H1 (cell line): ENCODE measurements around the gene COMT. TPM values are rescaled to one million over a fixed set of nuclear protein-coding genes. Genes with fewer than 3 reads are reported as not detected.
A peak's percentile ranks its signal among the peaks of the same experiment; 100 is the strongest.

Experiments used
- CTCF ChIA-PET: fragments of 300-600 bp; sonication (Branson Sonifier 250); formaldehyde crosslinking; loops from one replicate; lab custom pipeline; 2021; ENCODE audit not compliant: partially characterized antibody; lab: Charles Lee
- POLR2A ChIA-PET: fragments of 300-600 bp; sonication (Branson Sonifier 250); formaldehyde crosslinking; loops from one replicate; lab custom pipeline; 2021; ENCODE audit warnings: inconsistent platforms; ENCODE audit not compliant: partially characterized antibody; lab: Charles Lee
- DNase-seq, 2 experiments: peaks; one replicate each; pipeline versions ENCODE4 v3.0.0 to v3.0.0-alpha.2; 2010 to 2022; ENCODE audit warnings: low spot score in 2 of 2, low read depth in 1 of 2, mixed read lengths in 1 of 2
- FAIRE-seq: peaks from 2 replicates; lab custom pipeline; 2011; peaks lifted over from hg19 to GRCh38; lab: Jason Lieb, UNC
- H2AFZ ChIP-seq: 2 replicates; pipeline ENCODE4 v1.8.1; 2012; ENCODE audit warnings: low read length, inconsistent platforms
- H2AK5ac ChIP-seq: 2 replicates; pipeline ENCODE4 v1.6.1; 2013; ENCODE audit warnings: low read depth, low read length
- H2BK120ac ChIP-seq: replicated peaks from 2 replicates; pipeline ENCODE3; 2013; ENCODE audit warnings: low read depth, low read length, inconsistent platforms
- H2BK12ac ChIP-seq: 2 replicates; pipeline ENCODE4 v1.6.1; 2013; ENCODE audit warnings: low read depth, low read length
- H2BK15ac ChIP-seq: 2 replicates; pipeline ENCODE4 v1.6.1; 2013; ENCODE audit warnings: low read length
- H2BK20ac ChIP-seq: 2 replicates; pipeline ENCODE4 v1.6.1; 2013; ENCODE audit warnings: low read length
- H2BK5ac ChIP-seq: 2 replicates; pipeline ENCODE4 v1.6.1; 2013; ENCODE audit warnings: low read depth, low read length
- H3K14ac ChIP-seq: 2 replicates; pipeline ENCODE4 v1.6.1; 2013; ENCODE audit warnings: inconsistent platforms; ENCODE audit not compliant: insufficient read length
- H3K18ac ChIP-seq: 2 replicates; pipeline ENCODE4 v1.6.1; 2013; ENCODE audit warnings: low read length; ENCODE audit errors: extremely low read depth
- H3K23ac ChIP-seq: 2 replicates; pipeline ENCODE4 v1.6.1; 2013; ENCODE audit warnings: inconsistent platforms; ENCODE audit not compliant: insufficient read length
- H3K23me2 ChIP-seq: 2 replicates; pipeline ENCODE4 v1.6.1; 2013; ENCODE audit warnings: low read depth, low read length
- H3K27ac ChIP-seq: 2 replicates; pipeline ENCODE4 v1.6.1; 2011; ENCODE audit warnings: low read depth, low read length, inconsistent platforms
- H3K27me3 ChIP-seq, 4 experiments: replicated peaks in 1 of 4; 1 replicate in 1 of 4; 2 replicates in 3 of 4; pipeline versions ENCODE4 v1.6.1 to v1.8.1; 2011 to 2013; ENCODE audit warnings: low read length in 3 of 4, mild to moderate bottlenecking in 3 of 4, inconsistent platforms in 2 of 4, mixed read lengths in 2 of 4, moderate library complexity in 1 of 4; ENCODE audit not compliant: control insufficient read depth in 3 of 4, insufficient read depth in 3 of 4; ENCODE audit errors: extremely low read depth in 1 of 4
- H3K36me3 ChIP-seq, 4 experiments: 2 replicates each; pipeline versions ENCODE4 v1.6.1 to v1.8.1; 2011 to 2013; ENCODE audit warnings: mild to moderate bottlenecking in 4 of 4, low read length in 3 of 4, moderate library complexity in 2 of 4, control low read depth in 1 of 4, inconsistent platforms in 1 of 4; ENCODE audit not compliant: insufficient read depth in 4 of 4, control insufficient read depth in 2 of 4
- H3K4ac ChIP-seq: replicated peaks from 2 replicates; pipeline ENCODE3; 2013; ENCODE audit warnings: low read length, low read depth, mixed read lengths, inconsistent platforms; ENCODE audit not compliant: insufficient read length
- H3K4me1 ChIP-seq, 4 experiments: replicated peaks in 1 of 4; 1 replicate in 1 of 4; 2 replicates in 3 of 4; pipeline versions ENCODE4 v1.6.1 to v1.8.1; 2011 to 2013; ENCODE audit warnings: low read length in 3 of 4, inconsistent platforms in 2 of 4, mixed read lengths in 1 of 4; ENCODE audit not compliant: insufficient read depth in 4 of 4, control insufficient read depth in 3 of 4
- H3K4me2 ChIP-seq, 2 experiments: 2 replicates each; pipeline versions ENCODE4 v1.6.1 to v1.8.1; 2011 to 2013; ENCODE audit warnings: low read depth in 2 of 2, low read length in 2 of 2, control low read depth in 1 of 2, inconsistent platforms in 1 of 2, mild to moderate bottlenecking in 1 of 2; ENCODE audit not compliant: insufficient read depth in 1 of 2
- H3K4me3 ChIP-seq, 4 experiments: fragments of 200-600, 300-600 bp in 1 of 4; sonication (generic), shearing (Covaris generic), sonication (Bioruptor Twin) in 1 of 4; 2 replicates each; pipeline versions ENCODE4 v1.5.1 to v1.8.1; 2011 to 2016; ENCODE audit warnings: low read length in 4 of 4, low read depth in 3 of 4, control low read depth in 2 of 4, inconsistent platforms in 2 of 4, mild to moderate bottlenecking in 2 of 4, mixed read lengths in 1 of 4, moderate library complexity in 1 of 4; ENCODE audit not compliant: insufficient read depth in 2 of 4; ENCODE audit errors: extremely low read depth in 1 of 4
- H3K56ac ChIP-seq: replicated peaks from 2 replicates; pipeline ENCODE3; 2013; ENCODE audit warnings: low read depth, mild to moderate bottlenecking, mixed read lengths, low read length, inconsistent platforms; ENCODE audit not compliant: insufficient read length
- H3K79me1 ChIP-seq: 2 replicates; pipeline ENCODE4 v1.6.1; 2013; ENCODE audit warnings: low read depth, low read length, control low read depth
- H3K79me2 ChIP-seq, 2 experiments: 2 replicates each; pipeline versions ENCODE4 v1.6.1 to v1.8.1; 2012 to 2013; ENCODE audit warnings: low read length in 2 of 2, mild to moderate bottlenecking in 2 of 2, inconsistent platforms in 1 of 2; ENCODE audit not compliant: insufficient read depth in 2 of 2, control insufficient read depth in 1 of 2
- H3K9ac ChIP-seq, 4 experiments: replicated peaks in 1 of 4; 1 replicate in 1 of 4; 2 replicates in 3 of 4; pipeline versions ENCODE4 v1.6.1 to v1.8.1; 2011 to 2013; ENCODE audit warnings: low read depth in 3 of 4, low read length in 3 of 4, control low read depth in 2 of 4, mild to moderate bottlenecking in 2 of 4, moderate library complexity in 2 of 4, inconsistent platforms in 1 of 4; ENCODE audit errors: extremely low read depth in 1 of 4
- H3K9me3 ChIP-seq, 2 experiments: 2 replicates each; pipeline versions ENCODE4 v1.6.1 to v1.8.1; 2012 to 2013; ENCODE audit warnings: mild to moderate bottlenecking in 2 of 2, moderate library complexity in 2 of 2, control low read depth in 1 of 2, inconsistent platforms in 1 of 2, low read depth in 1 of 2, low read length in 1 of 2, mixed read lengths in 1 of 2; ENCODE audit not compliant: insufficient read depth in 2 of 2
- H4K20me1 ChIP-seq, 2 experiments: replicated peaks in 1 of 2; 2 replicates each; pipeline versions ENCODE3 to v1.8.1; 2011 to 2013; ENCODE audit warnings: inconsistent platforms in 2 of 2, low read length in 2 of 2, mild to moderate bottlenecking in 1 of 2; ENCODE audit not compliant: insufficient read depth in 2 of 2, control insufficient read depth in 1 of 2
- H4K5ac ChIP-seq: 2 replicates; pipeline ENCODE4 v1.6.1; 2013; ENCODE audit warnings: low read length, low read depth, mixed read lengths, inconsistent platforms; ENCODE audit not compliant: insufficient read length
- H4K8ac ChIP-seq: 2 replicates; pipeline ENCODE4 v1.8.0; 2013; ENCODE audit warnings: mild to moderate bottlenecking, moderate library complexity, low read length, inconsistent platforms; ENCODE audit not compliant: insufficient read depth; ENCODE audit errors: extremely low read depth
- H4K91ac ChIP-seq: replicated peaks from 2 replicates; pipeline ENCODE3; 2013; ENCODE audit warnings: low read length, mixed read lengths, inconsistent platforms; ENCODE audit not compliant: insufficient read length
- BACH1 ChIP-seq: IDR thresholded peaks from 2 replicates; pipeline ENCODE4 v1.6.1; 2012; ENCODE audit warnings: low read length, improper control_type of control experiment
- JUN ChIP-seq: IDR thresholded peaks from 2 replicates; pipeline ENCODE4 v1.6.1; 2011; ENCODE audit warnings: low read depth, mild to moderate bottlenecking, improper control_type of control experiment, low read length
- NANOG ChIP-seq: IDR thresholded peaks from 2 replicates; pipeline ENCODE4 v1.6.1; 2011; ENCODE audit warnings: low read length, low read depth, mild to moderate bottlenecking, inconsistent platforms; ENCODE audit not compliant: insufficient read depth, poor library complexity, severe bottlenecking
- NRF1 ChIP-seq: IDR thresholded peaks from 2 replicates; pipeline ENCODE4 v1.6.1; 2011; ENCODE audit warnings: mild to moderate bottlenecking, low read depth, low read length, improper control_type of control experiment
- POLR2AphosphoS5 ChIP-seq: IDR thresholded peaks from 2 replicates; pipeline ENCODE4 v1.6.1; 2011; ENCODE audit warnings: low read depth, low read length
- RAD21 ChIP-seq, 2 experiments: IDR thresholded peaks in 1 of 2; conservative IDR thresholded peaks in 1 of 2; 2 replicates each; pipeline ENCODE4 v1.6.1; 2011; ENCODE audit warnings: low read depth in 2 of 2, low read length in 2 of 2, improper control_type of control experiment in 1 of 2, inconsistent platforms in 1 of 2, mild to moderate bottlenecking in 1 of 2, moderate library complexity in 1 of 2
- SIRT6 ChIP-seq: IDR thresholded peaks from one replicate; pipeline ENCODE4 v1.7.1; 2012; ENCODE audit warnings: low read length, inconsistent platforms
- SIX5 ChIP-seq: IDR thresholded peaks from 2 replicates; pipeline ENCODE4 v1.6.1; 2011; ENCODE audit warnings: mild to moderate bottlenecking, low read depth, low read length
- TEAD4 ChIP-seq: IDR thresholded peaks from 2 replicates; pipeline ENCODE4 v1.6.1; 2012; ENCODE audit warnings: low read depth, low read length, inconsistent platforms, mixed read lengths
- WGBS, 2 experiments: shearing (Covaris generic) in 1 of 2; methylation state at CpG; one replicate each; pipeline versions ENCODE4 v1.1.6 to v1.1.7; 2013 to 2015; ENCODE audit warnings: low lambda C conversion rate in 2 of 2, mixed read lengths in 2 of 2, inconsistent platforms in 1 of 2, low coverage in 1 of 2, missing lambda C conversion rate in 1 of 2; ENCODE audit not compliant: insufficient replicate concordance in 2 of 2, insufficient coverage in 1 of 2, insufficient read length in 1 of 2; ENCODE audit errors: extremely low coverage in 1 of 2, missing lambda C conversion rate in 1 of 2; 5-methylcytosine and 5-hydroxymethylcytosine counted together
- polyA plus RNA-seq, 7 experiments: library from polyadenylated mRNA; depleted of rRNA in 3 of 7; stranded (reverse) in 5 of 7; unstranded in 2 of 7; fragments of >200 nt in 5 of 7; fragments of 200-250 nt in 2 of 7; gene quantifications; 1 replicate in 5 of 7; 2 replicates in 1 of 7; 4 replicates in 1 of 7; pipeline versions ENCODE4 v1.2.1 to v1.2.3, GENCODE V29; 2011 to 2013; ENCODE audit warnings: missing spikeins in 2 of 7, mixed read lengths in 2 of 7
- total RNA-seq: library from RNA; stranded (reverse); fragmentation: NEBNext Ultra II Directional; extraction: Animal tissue kit (Norgen Biotek cat#: 25700); gene quantifications from 2 replicates; pipeline ENCODE4 v1.2.1, GENCODE V29; 2021
- TF ChIP-seq, protein P1 (sequence below): IDR thresholded peaks from 2 replicates; pipeline ENCODE4 v1.6.1; 2011; ENCODE audit warnings: low read length, improper control_type of control experiment

COMT gene
- total and polyA plus RNA-seq, 2 of the 8 experiments (the other 6 are each of a cell fraction or from before 2014, with no cell fraction given) = 15.2 to 33.7 TPM

DNA sequence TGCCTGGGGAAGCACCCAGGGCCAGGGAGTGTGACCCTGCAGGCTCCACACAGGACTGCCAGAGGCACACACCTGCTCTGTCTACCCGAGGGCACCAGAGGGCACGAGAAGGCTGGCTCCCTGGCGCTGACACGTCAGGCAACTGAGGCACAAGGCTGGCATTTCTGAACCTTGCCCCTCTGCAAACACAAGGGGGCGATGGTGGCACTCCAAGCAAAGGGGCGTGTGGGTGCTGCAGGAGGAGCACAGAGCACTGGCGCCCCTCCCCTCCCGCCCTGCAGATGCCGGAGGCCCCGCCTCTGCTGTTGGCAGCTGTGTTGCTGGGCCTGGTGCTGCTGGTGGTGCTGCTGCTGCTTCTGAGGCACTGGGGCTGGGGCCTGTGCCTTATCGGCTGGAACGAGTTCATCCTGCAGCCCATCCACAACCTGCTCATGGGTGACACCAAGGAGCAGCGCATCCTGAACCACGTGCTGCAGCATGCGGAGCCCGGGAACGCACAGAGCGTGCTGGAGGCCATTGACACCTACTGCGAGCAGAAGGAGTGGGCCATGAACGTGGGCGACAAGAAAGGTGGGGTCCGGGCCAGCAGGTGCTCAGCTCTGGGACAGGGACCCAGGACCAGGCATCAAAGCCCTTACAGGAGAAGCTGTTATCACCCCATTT lies 20.8 kb downstream of the COMT start:
- Histone ChIP-seq H3K56ac (no peak overlapping the region), H3K14ac (no peak overlapping the region), H2BK12ac (peak overlapping the region; percentile 80; the same call in 1 of the 2 replicates), H3K18ac (peak overlapping the region; percentile 20; the same call in 1 of the 2 replicates), H2BK120ac (no peak overlapping the region), H4K91ac (peak overlapping the region; percentile 75), H4K8ac (no peak overlapping the region; the same call in 1 of the 2 replicates), H3K27me3 (no peaks in the 10 kb centered on the region), H3K4me3 (peak overlapping the region in 3 of 4 experiments; percentile 18 to 32 (median 26); a peak in 4 of 8 replicates), H2BK20ac (no peak overlapping the region), H3K23ac (no peak overlapping the region), H3K9ac (0 out of 7 replicates have a peak overlapping the region, but pooled peaks of 1 of the 4 experiments have one; percentile 13), H3K36me3 (no peaks in the 10 kb centered on the region), H3K79me1 (no peaks in the 10 kb centered on the region), H2BK5ac (peak overlapping the region; percentile 8; the same call in 1 of the 2 replicates), H2BK15ac (peak overlapping the region; percentile 48; the same call in 1 of the 2 replicates), H3K4me1 (peaks cover 0 to 23% (median 18%) of the 10 kb centered on the region in 4 experiments; a peak in 6 of 7 replicates), H4K5ac (peak overlapping the region; percentile 57), H2AFZ (no peak overlapping the region), H3K4me2 (peak overlapping the region; percentile 59 to 62), H3K9me3 (no peaks in the 10 kb centered on the region), H3K27ac (no peak overlapping the region), H2AK5ac (no peak overlapping the region), H3K79me2 (no peaks in the 10 kb centered on the region), H3K23me2 (peaks cover 5% of the 10 kb centered on the region), H4K20me1 (peaks cover 0 to 2% of the 10 kb centered on the region in 2 experiments), H3K4ac (peak overlapping the region; percentile 25)
- no peak for FAIRE-seq
- DNase-seq = peak; percentile 86 to 87
- CTCF ChIA-PET = interaction anchor here (0.6 to 16.2 kb wide), 13 partner anchors 9 to 535 kb away, joined by 3 to 369 read pairs (median 3); no protein-coding TSS in a partner anchor
- POLR2A ChIA-PET = interaction anchor here (0.8 to 1.7 kb wide), 3 partner anchors 9 to 23 kb away, joined by 3 to 6 read pairs (median 6); no protein-coding TSS in a partner anchor
- 43% methylated on average over 20 of the region's 22 CpGs; no CpG with 5 or more reads in 1 of the 2 experiments for WGBS, 2 experiments
- TF ChIP-seq RAD21 (IDR thresholded peaks at IDR 0.05 in 1 of 2, conservative IDR thresholded peaks at IDR 0.05 in 1 of 2; ENCODE audit: low read depth in 2 of 2, low read length in 2 of 2) (peak; percentile 63 to 67), BACH1 (no peak), NANOG (no peak), SIRT6 (no peak), POLR2AphosphoS5 (no peak), SIX5 (no peak), NRF1 (no peak), TEAD4 (0 out of 2 replicates have a peak, but pooled peaks have one; percentile 39), JUN (no peak)
- TF ChIP-seq, protein P1, sequence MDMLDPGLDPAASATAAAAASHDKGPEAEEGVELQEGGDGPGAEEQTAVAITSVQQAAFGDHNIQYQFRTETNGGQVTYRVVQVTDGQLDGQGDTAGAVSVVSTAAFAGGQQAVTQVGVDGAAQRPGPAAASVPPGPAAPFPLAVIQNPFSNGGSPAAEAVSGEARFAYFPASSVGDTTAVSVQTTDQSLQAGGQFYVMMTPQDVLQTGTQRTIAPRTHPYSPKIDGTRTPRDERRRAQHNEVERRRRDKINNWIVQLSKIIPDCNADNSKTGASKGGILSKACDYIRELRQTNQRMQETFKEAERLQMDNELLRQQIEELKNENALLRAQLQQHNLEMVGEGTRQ = no peak
